GM18505 (cell line): ENCODE measurements around the gene HNRNPUL2.
A peak's percentile ranks its signal among the peaks of the same experiment; 100 is the strongest.
"Not testable (repeated sequence)": the region's sequence is repeated elsewhere in the genome, so short reads cannot be mapped to it uniquely, and the experiment has no call there.

Experiments
- ATAC-seq: cut with Tn5 transposase; IDR thresholded peaks from one replicate; pipeline ENCODE4 v1.9.1; 2021; ENCODE audit not compliant: unreplicated experiment
- POLR2A ChIP-seq: IDR thresholded peaks from 4 replicates; pipeline ENCODE4 v1.6.1; 2011; ENCODE audit warnings: borderline replicate concordance; ENCODE audit not compliant: insufficient read depth, insufficient read length; ENCODE audit errors: extremely low read depth

HNRNPUL2 gene

DNA sequence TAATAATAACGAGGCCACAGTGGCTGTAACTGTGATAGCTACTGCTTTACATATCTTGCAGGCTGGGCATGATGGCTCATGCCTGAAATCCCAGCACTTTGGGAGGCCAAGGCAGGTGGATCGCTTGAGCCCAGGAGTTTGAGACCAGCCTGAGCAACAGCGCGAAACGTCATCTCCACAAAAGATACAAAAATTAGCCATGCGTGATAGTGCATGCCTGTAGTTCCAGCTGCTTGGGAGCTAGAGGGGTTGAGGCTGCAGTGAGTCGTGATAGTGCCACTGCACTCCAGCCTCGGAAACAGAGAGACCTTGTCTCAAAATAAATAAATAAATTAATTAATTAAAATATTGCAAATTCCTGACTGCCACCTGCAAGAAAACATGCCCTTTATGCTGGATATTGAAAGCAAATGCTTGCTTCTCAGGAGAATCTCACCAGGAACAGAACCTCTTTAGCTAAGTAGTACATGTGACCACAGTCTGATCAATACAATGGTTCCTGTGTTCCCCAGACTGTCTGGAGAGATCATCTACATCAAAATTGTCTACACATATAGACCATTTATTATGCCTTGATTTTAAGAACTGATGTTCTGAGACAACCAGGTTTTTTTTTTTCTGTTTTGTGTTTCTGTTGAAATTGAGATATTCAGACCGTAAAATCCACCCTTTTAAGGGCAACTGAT, 20.4 kb upstream of the HNRNPUL2 start:
- no peak for TF ChIP-seq POLR2A
- ATAC-seq = no peak

DNA sequence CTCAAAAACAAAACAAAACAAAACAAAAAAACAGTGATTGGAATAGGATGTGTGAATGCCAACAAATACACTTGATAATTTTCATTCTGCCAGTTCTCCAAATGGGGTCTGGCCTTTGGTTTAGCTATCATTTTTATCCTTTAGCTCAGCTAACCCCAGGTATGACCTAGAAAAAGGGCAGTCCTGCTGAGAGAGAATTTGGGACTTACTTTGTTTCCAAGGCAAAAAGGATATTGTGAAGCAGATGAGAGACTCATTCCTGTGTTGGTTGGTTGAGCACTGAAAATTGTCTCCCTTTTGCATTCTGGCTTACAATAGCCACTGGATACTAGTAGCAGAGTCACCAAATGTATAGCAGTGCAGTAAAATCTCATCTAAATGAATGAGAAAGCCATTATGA, 9.9 kb upstream of the HNRNPUL2 start:
- no peak for ATAC-seq
- no peak for TF ChIP-seq POLR2A

DNA sequence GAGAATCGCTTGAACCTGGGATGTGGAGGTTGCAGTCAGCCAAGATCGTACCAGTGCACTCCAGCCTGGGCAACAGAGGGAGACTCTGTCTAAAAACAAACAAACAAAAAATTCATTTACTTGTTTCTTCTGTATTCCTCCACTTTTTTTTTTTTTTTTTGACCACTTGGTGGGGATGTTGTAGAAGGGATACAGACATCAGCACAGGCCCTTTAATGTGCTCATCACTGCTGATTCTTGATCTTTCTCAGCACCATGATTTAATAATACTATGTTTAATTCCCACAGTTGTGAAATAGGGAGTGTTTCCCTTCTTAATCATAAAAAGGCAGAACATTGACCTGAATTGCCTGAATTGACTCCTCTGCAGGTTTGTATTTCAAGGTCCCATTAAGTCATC, 5.6 kb upstream of the HNRNPUL2 start:
- ATAC-seq = no peak
- TF ChIP-seq POLR2A = no peak

DNA sequence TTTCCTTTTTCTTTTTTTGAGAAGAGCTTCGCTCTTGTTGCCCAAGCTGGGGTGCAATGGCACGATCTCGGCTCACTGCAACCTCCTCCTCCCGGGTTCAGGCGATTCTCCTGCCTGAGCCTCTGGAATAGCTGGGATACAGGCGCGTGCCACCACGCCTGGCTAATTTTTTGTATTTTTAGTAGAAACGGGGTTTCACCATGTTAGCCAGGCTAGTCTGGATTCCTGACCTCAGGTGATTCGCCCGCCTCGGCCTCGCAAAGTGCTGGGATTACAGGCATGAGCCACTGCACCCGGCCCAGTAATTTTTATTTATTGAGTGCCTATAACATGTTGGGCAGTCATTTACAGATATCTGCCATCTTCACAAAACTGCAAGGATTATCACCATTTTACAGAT, 2.8 kb upstream of the HNRNPUL2 start:
- not testable (repeated sequence) for ATAC-seq

DNA sequence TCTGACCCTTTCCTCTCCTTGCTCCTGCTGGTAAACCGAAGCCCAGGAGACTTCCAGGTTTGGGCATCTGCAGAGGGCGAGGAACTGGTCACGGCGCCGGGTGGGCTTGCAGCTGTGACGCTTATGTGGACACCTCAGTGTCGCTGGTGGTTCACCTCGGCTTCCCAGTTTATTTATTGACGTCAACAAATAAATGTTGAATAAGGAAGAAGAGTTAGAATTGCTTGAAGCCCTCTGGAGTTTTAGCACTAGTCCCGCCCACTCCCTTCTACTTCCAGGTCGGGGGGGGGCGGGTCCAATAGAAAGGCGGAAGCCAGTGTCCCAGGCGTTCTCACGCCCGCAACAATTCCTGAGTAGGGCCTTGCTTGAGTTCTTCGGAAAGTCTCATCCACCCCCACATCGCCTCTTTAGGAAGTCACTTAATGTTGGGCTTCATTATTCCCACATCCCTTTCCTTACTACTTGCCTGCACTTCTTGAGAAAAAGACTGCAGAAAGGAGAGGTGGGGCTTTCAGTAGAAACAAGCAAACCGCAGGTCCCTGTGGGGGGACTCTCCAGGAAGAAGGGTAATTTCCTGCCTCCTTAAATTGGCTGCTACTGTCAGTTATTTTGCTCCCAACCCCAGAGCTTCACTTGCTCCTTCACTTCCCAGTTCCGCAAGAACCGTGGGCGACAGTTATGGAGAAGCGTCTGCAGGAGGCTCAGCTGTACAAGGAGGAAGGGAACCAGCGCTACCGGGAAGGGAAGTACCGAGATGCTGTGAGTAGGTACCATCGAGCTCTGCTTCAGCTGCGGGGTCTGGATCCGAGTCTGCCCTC, 1.1 kb upstream of the HNRNPUL2 start, which contains the start of gene TTC9C:
TSS of gene TTC9C (plus strand) at position 316 of the 818 bp plus-strand sequence. CDS start at position 679, 363 bp downstream.
- ATAC-seq = peak; percentile 25
- peak; percentile 79 for TF ChIP-seq POLR2A

DNA sequence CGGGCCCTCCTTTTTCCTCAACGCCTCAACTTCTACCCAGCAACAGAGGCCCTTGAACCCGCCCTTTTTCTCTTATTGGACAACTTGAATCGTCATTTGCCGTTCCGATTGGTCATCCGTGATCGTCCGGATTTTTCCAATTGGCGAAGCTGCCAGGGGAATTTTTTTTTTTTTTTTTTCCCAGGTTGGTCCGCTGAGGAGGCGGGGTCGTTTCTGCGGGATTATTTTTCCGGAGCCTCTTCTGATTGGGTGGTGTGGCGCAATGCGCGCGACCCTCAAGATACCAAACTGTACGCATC, 564 bp upstream of the HNRNPUL2 start:
- peak; percentile 44 for ATAC-seq
- TF ChIP-seq POLR2A = no peak

DNA sequence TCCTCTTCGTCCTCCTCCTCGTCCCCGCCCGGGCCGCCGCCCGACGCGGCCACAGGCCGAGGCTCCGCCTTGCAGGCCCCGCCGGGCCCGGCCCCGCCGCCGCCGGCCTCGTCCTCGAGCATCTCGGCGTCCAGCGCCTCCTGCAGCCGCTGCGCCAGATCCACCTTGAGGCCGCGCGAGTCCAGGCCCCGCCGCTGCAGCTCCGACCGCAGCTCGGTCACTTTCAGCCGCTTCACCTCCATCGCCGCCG, 417 bp downstream of the HNRNPUL2 start:
- no peak for TF ChIP-seq POLR2A
- no peak for ATAC-seq

DNA sequence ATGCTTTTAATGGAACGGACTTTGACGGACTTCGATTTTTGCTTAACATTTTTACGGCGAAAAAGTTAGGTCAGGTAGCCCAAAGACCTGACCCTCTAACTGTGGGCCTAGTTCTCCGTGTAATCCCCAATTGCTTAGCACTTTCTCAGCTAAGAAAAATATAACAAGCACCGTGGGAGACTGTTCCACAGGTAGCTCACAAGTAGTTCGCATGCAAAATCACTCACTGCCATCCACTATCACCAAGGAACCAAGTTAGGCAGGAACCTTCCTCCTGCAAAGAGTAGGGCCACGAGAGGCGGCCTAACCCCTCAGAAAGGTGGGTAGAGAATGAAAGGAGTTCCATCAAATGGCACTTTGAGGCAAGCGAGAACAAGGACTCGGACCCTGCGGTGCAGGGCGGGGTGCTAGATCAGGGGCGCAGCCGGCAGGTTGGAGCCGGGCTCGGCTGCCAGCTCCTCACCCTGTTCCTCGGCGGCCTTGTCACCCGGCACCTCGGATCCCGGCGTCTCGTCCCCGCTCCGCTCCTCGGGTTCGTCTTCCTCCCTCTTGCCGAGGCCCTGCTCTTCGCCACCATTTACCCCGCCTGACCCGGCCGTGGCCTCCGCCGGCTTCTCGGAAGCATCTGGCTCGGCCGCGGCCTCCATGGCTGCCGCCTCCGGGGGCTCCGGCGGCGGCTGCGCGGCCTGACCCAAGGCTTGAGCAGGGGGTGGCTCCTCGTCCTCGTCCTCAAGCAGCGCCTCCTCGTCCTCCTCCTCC, 922 bp downstream of the HNRNPUL2 start:
- peak; percentile 1 for ATAC-seq
- no peak for TF ChIP-seq POLR2A

DNA sequence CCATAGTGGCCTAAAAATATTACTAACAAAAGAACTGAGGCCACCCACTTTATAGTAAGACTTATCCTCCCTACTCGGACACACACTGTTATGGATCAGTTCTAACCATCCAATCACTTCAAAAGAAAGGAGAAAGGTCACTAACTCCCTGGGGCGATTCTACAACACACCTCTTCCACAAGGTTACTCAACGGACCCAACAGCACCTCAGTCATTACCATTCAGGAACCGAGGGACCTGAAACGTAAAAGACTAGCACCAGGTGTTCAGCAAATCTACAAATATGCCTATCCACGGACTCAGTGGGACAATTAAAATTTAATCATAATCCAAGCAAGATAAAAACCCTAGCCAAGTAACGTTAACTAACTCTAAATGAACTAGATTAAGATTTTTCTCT, 1.6 kb downstream of the HNRNPUL2 start:
- no peak for ATAC-seq
- TF ChIP-seq POLR2A = no peak

DNA sequence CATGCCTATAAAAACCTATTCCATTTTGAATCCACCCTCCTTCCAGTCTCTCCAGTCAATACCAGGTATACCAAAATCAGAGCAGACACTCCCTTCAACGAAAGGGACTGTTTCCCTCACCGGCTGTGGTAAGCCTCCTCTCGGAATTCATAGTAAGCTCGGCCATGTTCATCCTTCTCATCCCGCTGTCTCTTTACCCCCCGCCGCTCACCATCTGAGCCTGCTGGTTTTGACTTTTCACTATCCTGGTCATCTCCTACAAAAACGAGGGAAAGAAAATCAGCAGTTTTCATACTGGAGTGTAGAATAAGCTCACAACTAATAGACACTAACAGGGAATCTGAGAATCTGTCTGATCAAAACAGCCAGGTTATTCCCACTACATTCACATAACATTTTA, 3.1 kb downstream of the HNRNPUL2 start:
- no peak for TF ChIP-seq POLR2A
- no peak for ATAC-seq

DNA sequence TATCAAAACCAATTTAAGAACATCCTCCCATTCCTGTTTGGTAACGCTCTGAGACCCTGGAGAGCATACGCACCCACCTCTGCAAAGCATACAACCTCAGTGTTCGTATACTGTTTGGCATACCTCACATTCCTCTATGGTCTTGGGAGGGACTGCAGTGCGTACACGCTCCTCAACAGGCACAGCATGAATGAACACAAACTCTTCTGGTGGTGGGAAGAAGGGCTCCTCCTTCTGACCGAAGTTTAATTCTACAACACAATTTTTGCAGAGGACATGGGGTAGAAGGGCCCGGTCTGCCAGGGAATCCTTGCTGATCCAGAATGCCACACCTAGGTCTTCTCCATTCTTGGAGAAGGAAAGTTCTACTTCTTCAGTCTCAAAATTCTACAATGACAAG, 5.3 kb downstream of the HNRNPUL2 start:
- no peak for ATAC-seq
- no peak for TF ChIP-seq POLR2A

DNA sequence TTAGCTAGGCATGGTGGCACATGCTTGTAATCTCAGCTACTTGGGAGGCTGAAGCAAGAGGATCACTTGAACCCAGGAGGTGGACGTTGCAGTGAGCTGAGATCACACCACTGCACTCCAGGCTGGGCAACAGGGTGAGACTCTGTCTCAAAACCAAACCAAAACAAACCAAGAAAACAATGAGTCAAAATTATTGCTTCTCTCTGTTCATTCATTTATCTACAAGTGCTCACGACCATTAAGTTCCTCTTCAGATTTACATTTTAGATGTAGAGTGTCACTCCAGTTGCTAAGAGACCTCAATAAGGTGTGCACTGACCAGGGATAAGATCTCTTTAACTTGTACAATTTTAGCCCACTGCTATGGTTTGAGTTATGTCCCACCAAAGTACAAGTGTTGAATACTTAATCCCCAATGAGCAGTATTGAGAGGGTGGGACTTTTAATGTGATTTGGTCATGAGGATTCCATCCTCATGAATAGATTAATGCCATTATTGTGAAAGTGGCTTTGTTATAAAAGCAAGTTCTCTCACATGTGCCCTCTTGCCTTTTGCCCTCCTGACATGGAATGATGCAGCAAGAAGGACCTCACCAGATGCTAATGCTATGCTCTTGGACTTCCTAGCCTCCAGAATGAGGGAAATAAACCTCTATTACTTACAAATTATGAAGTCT, 7.8 kb downstream of the HNRNPUL2 start:
- TF ChIP-seq POLR2A = no peak
- ATAC-seq = no peak

DNA sequence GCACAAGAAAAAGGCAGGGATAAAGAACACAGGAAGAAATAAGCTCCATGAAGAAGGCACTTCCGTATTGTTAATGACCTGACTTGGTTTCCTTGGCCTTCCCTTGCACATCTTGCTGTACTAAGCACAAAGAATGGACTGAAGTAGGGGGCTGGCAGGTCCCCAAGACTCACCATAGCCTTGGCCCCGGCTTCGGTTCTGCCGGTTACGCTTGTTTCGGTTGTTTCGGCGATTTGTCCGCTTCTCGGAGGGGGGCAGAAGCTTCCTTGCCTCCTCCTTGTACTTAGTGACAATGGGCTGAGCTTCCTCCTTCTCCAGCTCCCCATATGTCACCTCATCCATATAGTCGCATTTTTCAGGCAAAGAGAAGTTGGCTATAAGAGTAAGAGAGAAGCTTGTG, 10.4 kb downstream of the HNRNPUL2 start:
- ATAC-seq = no peak

More for the DNA sequence above, 10.4 kb downstream of the HNRNPUL2 start:
- TF ChIP-seq POLR2A = no peak
